Measurements from ENCODE around the gene DPP4.

DNA sequence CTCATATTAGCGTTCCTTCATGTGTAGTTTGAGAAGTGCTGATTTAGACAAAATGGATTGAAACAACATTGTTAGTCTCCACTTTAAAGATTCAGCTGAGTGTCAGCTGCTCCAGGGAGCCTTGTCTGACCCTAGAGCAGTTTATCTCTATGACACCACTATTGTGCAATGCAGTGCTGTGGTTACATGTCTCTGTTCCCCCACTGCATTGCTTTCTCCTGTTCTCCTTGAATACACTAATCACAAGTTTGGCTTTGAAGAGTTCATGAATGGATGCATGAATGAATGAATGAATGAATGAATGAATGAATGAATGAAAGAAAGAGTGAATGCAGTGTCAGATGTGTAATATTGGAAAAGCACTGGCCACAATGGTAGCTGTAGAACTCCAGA, 39.8 kb upstream of the DPP4 start:
- TF ChIP-seq POLR2A (IDR thresholded peaks at IDR 0.05) = no peak
- TF ChIP-seq CTCF (IDR thresholded peaks at IDR 0.05) = no peak
